ENCODE results near the gene ZNF573. TPM values are rescaled to one million over a fixed set of nuclear protein-coding genes. Genes with fewer than 3 reads are reported as not detected.

ZNF573 gene
- total and polyA plus RNA-seq, 2 of the 13 experiments (the other 11 are each of a cell fraction or from before 2014, with no cell fraction given) = 3.1 to 9.3 TPM

DNA sequence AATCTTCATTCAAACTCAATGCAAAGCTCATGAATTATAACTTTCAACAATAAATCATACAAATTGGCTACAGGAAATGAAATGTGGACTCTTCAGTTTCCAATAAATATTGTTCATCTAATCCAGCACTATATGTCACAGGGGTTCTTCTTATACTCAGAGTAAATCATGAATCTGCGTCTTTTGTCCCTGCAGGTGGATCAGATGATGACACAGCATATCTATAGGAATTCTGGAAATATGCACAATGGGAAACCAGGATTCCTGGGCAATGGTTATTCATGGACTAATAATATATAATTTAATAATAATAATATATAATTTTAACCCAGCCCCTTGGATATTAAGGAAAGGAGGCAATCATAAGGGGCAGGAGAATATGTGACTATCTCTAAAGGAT is 8.4 kb downstream of the ZNF573 start:
- DNase-seq (ENCODE audit: low spot score) = no peak
- Histone ChIP-seq H2AFZ (ENCODE audit: low read length) (no peak overlapping the region), H3K4me2 (ENCODE audit: low read depth, low read length) (no peak overlapping the region), H4K20me1 (ENCODE audit: insufficient read depth, low read length) (no peaks in the 10 kb centered on the region), H3K79me2 (ENCODE audit: insufficient read depth, low read length) (no peaks in the 10 kb centered on the region), H3K9ac (ENCODE audit: insufficient read depth, low read depth, low read length) (no peak overlapping the region), H3K36me3 (replicated peaks in 1 of 2; ENCODE audit: control insufficient read depth in 1 of 2, insufficient read depth in 2 of 2, low read length in 2 of 2) (peaks cover 0 to 10% of the 10 kb centered on the region in 2 experiments; a peak in 2 of 5 replicates), H3K9me3 (ENCODE audit: low read length) (no peaks in the 10 kb centered on the region), H3K27me3 (ENCODE audit: control insufficient read depth in 1 of 2, insufficient read depth in 2 of 2, low read length in 2 of 2) (no peaks in the 10 kb centered on the region; a peak in 1 of 5 replicates), H3K4me1 (ENCODE audit: insufficient read depth, low read length) (no peaks in the 10 kb centered on the region), H3K4me3 (replicated peaks in 1 of 3; ENCODE audit: insufficient read depth in 1 of 3, low read depth in 2 of 3, low read length in 3 of 3) (no peak overlapping the region), H3K27ac (ENCODE audit: extremely low read length, insufficient read depth, low read length) (no peak overlapping the region)
- in situ Hi-C loops (cut with HindIII; ENCODE audit: extremely low pct_ligation_motif_present, low pct_unique_long_range_greater_than_20kb) (no loop called here), intact Hi-C loops (cut with micrococcal nuclease; ENCODE audit: unreplicated experiment) (no loop called here)
- ATAC-seq = no peak
- WGBS (ENCODE audit: low lambda C conversion rate) = 100% methylated on average over 1 of the region's 1 CpG
- POLR2A ChIA-PET = no interaction called here
- CTCF ChIA-PET (ENCODE audit: low intra/inter-chr PET ratio, low total read pairs) = no interaction called here
- no TSS peak for BruUV-seq (replicated peaks)
- no peak for FAIRE-seq
- TF ChIP-seq MAFK (conservative IDR thresholded peaks at IDR 0.05 in 1 of 2, IDR thresholded peaks at IDR 0.05 in 1 of 2; ENCODE audit: low read length in 2 of 2) (peak; percentile 32 to 66; a peak in 3 of 4 replicates), ESRRA (CRISPR knock-in tag; IDR thresholded peaks at IDR 0.05; ENCODE audit: low read depth) (no peak), SCMH1 (CRISPR knock-in tag; IDR thresholded peaks at IDR 0.05; ENCODE audit: borderline replicate concordance) (no peak), FOXC1 (CRISPR knock-in tag; IDR thresholded peaks at IDR 0.05; ENCODE audit: borderline replicate concordance) (no peak), ZNF616 (CRISPR knock-in tag; IDR thresholded peaks at IDR 0.05; ENCODE audit: low read depth) (no peak), ZNF670 (CRISPR knock-in tag; IDR thresholded peaks at IDR 0.05; ENCODE audit: borderline replicate concordance) (no peak), ZNF782 (CRISPR knock-in tag; IDR thresholded peaks at IDR 0.05; ENCODE audit: borderline replicate concordance) (no peak), ASH2L (IDR thresholded peaks at IDR 0.05; ENCODE audit: insufficient read length, low read depth, low read length) (no peak), ISX (CRISPR knock-in tag; conservative IDR thresholded peaks at IDR 0.05) (no peak), FOXA3 (CRISPR knock-in tag; IDR thresholded peaks at IDR 0.05) (no peak), ZNF570 (CRISPR knock-in tag; IDR thresholded peaks at IDR 0.05; ENCODE audit: borderline replicate concordance) (no peak), ZSCAN9 (CRISPR knock-in tag; IDR thresholded peaks at IDR 0.05; ENCODE audit: borderline replicate concordance) (no peak), MAFF (IDR thresholded peaks at IDR 0.05; ENCODE audit: low read depth, low read length) (0 out of 2 replicates have a peak, but pooled peaks have one; percentile 25), NFE2L2 (IDR thresholded peaks at IDR 0.05; ENCODE audit: low read length) (peak; percentile 18; the same call in 1 of the 2 replicates), ZNF850 (CRISPR knock-in tag; conservative IDR thresholded peaks at IDR 0.05) (no peak), ZNF746 (CRISPR knock-in tag; IDR thresholded peaks at IDR 0.05) (no peak)
- TF ChIP-seq, protein P1, sequence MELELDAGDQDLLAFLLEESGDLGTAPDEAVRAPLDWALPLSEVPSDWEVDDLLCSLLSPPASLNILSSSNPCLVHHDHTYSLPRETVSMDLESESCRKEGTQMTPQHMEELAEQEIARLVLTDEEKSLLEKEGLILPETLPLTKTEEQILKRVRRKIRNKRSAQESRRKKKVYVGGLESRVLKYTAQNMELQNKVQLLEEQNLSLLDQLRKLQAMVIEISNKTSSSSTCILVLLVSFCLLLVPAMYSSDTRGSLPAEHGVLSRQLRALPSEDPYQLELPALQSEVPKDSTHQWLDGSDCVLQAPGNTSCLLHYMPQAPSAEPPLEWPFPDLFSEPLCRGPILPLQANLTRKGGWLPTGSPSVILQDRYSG (CRISPR knock-in tag; IDR thresholded peaks at IDR 0.05) = no peak
- TF ChIP-seq, protein P2, sequence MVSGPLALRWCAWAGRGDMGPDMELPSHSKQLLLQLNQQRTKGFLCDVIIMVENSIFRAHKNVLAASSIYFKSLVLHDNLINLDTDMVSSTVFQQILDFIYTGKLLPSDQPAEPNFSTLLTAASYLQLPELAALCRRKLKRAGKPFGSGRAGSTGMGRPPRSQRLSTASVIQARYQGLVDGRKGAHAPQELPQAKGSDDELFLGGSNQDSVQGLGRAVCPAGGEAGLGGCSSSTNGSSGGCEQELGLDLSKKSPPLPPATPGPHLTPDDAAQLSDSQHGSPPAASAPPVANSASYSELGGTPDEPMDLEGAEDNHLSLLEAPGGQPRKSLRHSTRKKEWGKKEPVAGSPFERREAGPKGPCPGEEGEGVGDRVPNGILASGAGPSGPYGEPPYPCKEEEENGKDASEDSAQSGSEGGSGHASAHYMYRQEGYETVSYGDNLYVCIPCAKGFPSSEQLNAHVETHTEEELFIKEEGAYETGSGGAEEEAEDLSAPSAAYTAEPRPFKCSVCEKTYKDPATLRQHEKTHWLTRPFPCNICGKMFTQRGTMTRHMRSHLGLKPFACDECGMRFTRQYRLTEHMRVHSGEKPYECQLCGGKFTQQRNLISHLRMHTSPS (CRISPR knock-in tag; IDR thresholded peaks at IDR 0.05; ENCODE audit: low read depth) = no peak
- TF ChIP-seq, protein P3, sequence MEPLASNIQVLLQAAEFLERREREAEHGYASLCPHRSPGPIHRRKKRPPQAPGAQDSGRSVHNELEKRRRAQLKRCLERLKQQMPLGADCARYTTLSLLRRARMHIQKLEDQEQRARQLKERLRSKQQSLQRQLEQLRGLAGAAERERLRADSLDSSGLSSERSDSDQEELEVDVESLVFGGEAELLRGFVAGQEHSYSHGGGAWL (CRISPR knock-in tag; IDR thresholded peaks at IDR 0.05) = no peak

Data from HepG2 (cell line).